ENCODE results near the gene INVS. TPM values are rescaled to one million over a fixed set of nuclear protein-coding genes. Genes with fewer than 3 reads are reported as not detected.

The INVS gene
- total and polyA plus RNA-seq, 2 of the 4 experiments (the other 2 are of a cell fraction), result 9.2 to 33.5 TPM

- Histone ChIP-seq H4K5ac (ENCODE audit: low read depth, low read length) (no peak overlapping the region), H2AK5ac (ENCODE audit: low read depth, low read length) (no peak overlapping the region), H3K23ac (ENCODE audit: low read depth, low read length) (no peak overlapping the region), H4K91ac (ENCODE audit: insufficient read depth, low read depth, low read length) (no peak overlapping the region), H2AK9ac (replicated peaks; ENCODE audit: low read depth, low read length, poor library complexity) (no peak overlapping the region), H3K9ac (ENCODE audit: low read depth, low read length) (no peak overlapping the region), H3K56ac (ENCODE audit: extremely low read depth, insufficient read depth, low read length) (no peak overlapping the region), H2BK15ac (ENCODE audit: low read depth, low read length) (no peak overlapping the region), H3K4me2 (ENCODE audit: low read depth, low read length) (no peak overlapping the region), H2BK120ac (ENCODE audit: low read depth, low read length) (no peak overlapping the region), H3K14ac (replicated peaks; ENCODE audit: low read depth, low read length) (no peak overlapping the region), H4K8ac (ENCODE audit: low read depth in 2 of 2, low read length in 2 of 2) (no peak overlapping the region), H3K4me3 (ENCODE audit: insufficient read depth, low read depth, low read length) (no peak overlapping the region), H3K36me3 (ENCODE audit: control insufficient read depth, insufficient read depth, low read length) (no peaks in the 10 kb centered on the region), H3K79me1 (ENCODE audit: low read depth in 1 of 2, low read length in 2 of 2) (peaks cover 0 to 8% of the 10 kb centered on the region in 2 experiments; a peak in 1 of 4 replicates), H3K18ac (ENCODE audit: low read depth, low read length) (no peak overlapping the region), H3K27ac (ENCODE audit: insufficient read depth, low read length) (no peak overlapping the region), H4K20me1 (ENCODE audit: insufficient read depth, low read length) (peaks cover 2% of the 10 kb centered on the region; the same call in 1 of the 2 replicates), H2AFZ (replicated peaks; ENCODE audit: low read length, poor library complexity) (no peak overlapping the region), H3K4ac (ENCODE audit: low read depth, low read length) (no peak overlapping the region), H3K9me1 (ENCODE audit: insufficient read depth, low read length) (peaks cover 2% of the 10 kb centered on the region; the same call in 1 of the 2 replicates), H3K27me3 (ENCODE audit: control insufficient read depth, insufficient read depth, low read length) (no peaks in the 10 kb centered on the region), H3K9me3 (ENCODE audit: control insufficient read depth, insufficient read depth, low read length) (no peaks in the 10 kb centered on the region), H2BK5ac (ENCODE audit: low read depth, low read length, poor library complexity, severe bottlenecking) (no peak overlapping the region), H2BK20ac (ENCODE audit: low read depth, low read length) (no peak overlapping the region), H3K4me1 (ENCODE audit: control insufficient read depth, insufficient read depth, low read length) (peaks cover 2% of the 10 kb centered on the region)
- CTCF ChIA-PET, result no interaction called here
- TF ChIP-seq MXI1 (IDR thresholded peaks at IDR 0.05; ENCODE audit: borderline replicate concordance, low read depth, low read length) (no peak), RCOR1 (IDR thresholded peaks at IDR 0.05; ENCODE audit: insufficient replicate concordance, low read length) (no peak), MAFK (IDR thresholded peaks at IDR 0.05; ENCODE audit: low read depth, low read length) (no peak), MAZ (IDR thresholded peaks at IDR 0.05; ENCODE audit: borderline replicate concordance, low read depth, low read length) (no peak), BHLHE40 (IDR thresholded peaks at IDR 0.05; ENCODE audit: low read depth, low read length) (no peak), RFX5 (IDR thresholded peaks at IDR 0.05; ENCODE audit: low read depth, low read length) (no peak), CHD1 (IDR thresholded peaks at IDR 0.05; ENCODE audit: low read depth, low read length) (no peak), ELK1 (IDR thresholded peaks at IDR 0.05; ENCODE audit: borderline replicate concordance, low read depth, low read length) (no peak)
- dilution Hi-C loops (cut with HindIII; ENCODE audit: low sequenced_read_pairs, unreplicated experiment), result no loop called here
- intact Hi-C loops (cut with micrococcal nuclease), result no loop called here
- POLR2A ChIA-PET (ENCODE audit: unreplicated experiment), result no interaction called here
- no TSS peak for BruUV-seq (replicated peaks)
- DNase-seq (no peak), ATAC-seq (ENCODE audit: low read depth) (no peak)
- no CpG with 5 or more reads among the region's 1 CpG for WGBS, 2 experiments (ENCODE audit: extremely low coverage in 2 of 2, insufficient read length in 1 of 2)
- in situ Hi-C loops (cut with MboI; ENCODE audit: low sequenced_read_pairs), result loop anchor here (25.0 kb wide), 2 partner anchors 396 to 946 kb away; partner anchors contain the start of gene NR4A3
Measured at GRCh38 chr9:100208673-100209072, 109.6 kb downstream of the INVS start.
